Uterus (tissue), 4 donors: ENCODE results near the gene AAK1. TPM values are rescaled to one million over a fixed set of nuclear protein-coding genes. Genes with fewer than 3 reads are reported as not detected.

ENCODE experiments used
- DNase-seq, 2 donors: peaks; one replicate each; pipeline ENCODE4 v3.0.0-alpha.2; 2019 to 2020
- H3K27ac ChIP-seq, 2 donors: fragments of 200-600 bp; sonication (generic); 1 replicate in 1 of 2; 2 replicates in 1 of 2; pipeline ENCODE4 v1.5.1; 2016 to 2018
- H3K27me3 ChIP-seq, 2 donors: fragments of 200-600 bp; sonication (generic); one replicate each; pipeline ENCODE4 v1.5.1; 2018 to 2019; ENCODE audit warnings: control low read depth in 1 of 2
- H3K36me3 ChIP-seq, 2 donors: fragments of 200-600 bp; sonication (generic); one replicate each; pipeline ENCODE4 v1.5.1; 2019; ENCODE audit warnings: control low read depth in 1 of 2
- H3K4me1 ChIP-seq, 2 donors: fragments of 200-600 bp; sonication (generic); one replicate each; pipeline ENCODE4 v1.5.1; 2018 to 2019; ENCODE audit warnings: control low read depth in 1 of 2
- H3K4me3 ChIP-seq, 2 donors: fragments of 200-600 bp; sonication (generic); 1 replicate in 1 of 2; 2 replicates in 1 of 2; pipeline ENCODE4 v1.5.1; 2018 to 2019; ENCODE audit warnings: mild to moderate bottlenecking in 1 of 2
- H3K9me3 ChIP-seq, 2 donors: fragments of 200-600 bp; sonication (generic); one replicate each; pipeline ENCODE4 v1.5.1; 2019; ENCODE audit warnings: control low read depth in 1 of 2
- POLR2A ChIP-seq, 2 donors: fragments of 450-650 bp; IDR thresholded peaks; one replicate each; pipeline ENCODE4 v1.6.1; 2016; ENCODE audit warnings: antibody characterized with exemption in 2 of 2, mild to moderate bottlenecking in 1 of 2, moderate library complexity in 1 of 2
- intact Hi-C: fragments of 100-400 bp; cut with DNase I; formaldehyde crosslinking; loops from one replicate; pipeline ENCODE4 v1.15.1; 2023; ENCODE audit warnings: low total_unique reads
- total RNA-seq, 4 donors: library from RNA; depleted of rRNA in 3 of 4; stranded (reverse); fragments of >200 nt in 3 of 4; gene quantifications; one replicate each; pipeline versions ENCODE4 v1.1.0 to v1.2.4, GENCODE V29; 2014 to 2023
- TF ChIP-seq, protein P1 (sequence below), 4 experiments: fragments of 200-600 bp in 2 of 4; fragments of 450-650 bp in 2 of 4; sonication (generic) in 2 of 4; IDR thresholded peaks; one replicate each; pipeline ENCODE4 v1.5.1; 2016 to 2019; ENCODE audit warnings: antibody characterized with exemption in 4 of 4, mild to moderate bottlenecking in 2 of 4, moderate library complexity in 1 of 4
- donor health status: DM: yes; HTN: yes; CAD: no.

The AAK1 gene
- total RNA-seq, 4 donors from 2014 or later = 13.1 to 66.3 (median 32.5) TPM

DNA sequence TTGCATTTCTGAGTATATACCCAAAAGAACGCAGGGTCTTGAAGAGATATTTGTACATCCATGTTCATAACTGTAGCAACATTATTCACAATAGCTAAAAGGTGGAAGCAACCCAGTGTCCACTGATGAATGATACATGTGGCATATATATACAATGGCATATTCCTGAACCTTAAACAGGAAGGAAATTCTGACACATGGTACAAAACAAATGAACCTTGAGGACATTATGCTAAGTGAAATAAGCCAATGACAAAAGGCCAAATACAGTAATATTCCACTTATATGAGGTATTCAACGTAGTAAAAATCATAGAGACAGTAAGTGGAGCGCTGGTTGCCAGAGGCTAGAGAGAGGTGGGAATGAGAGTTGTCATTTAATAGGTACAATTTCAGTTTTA, 8.1 kb downstream of the AAK1 start:
- no peaks in the 10 kb centered on the region for H3K4me1 ChIP-seq

DNA sequence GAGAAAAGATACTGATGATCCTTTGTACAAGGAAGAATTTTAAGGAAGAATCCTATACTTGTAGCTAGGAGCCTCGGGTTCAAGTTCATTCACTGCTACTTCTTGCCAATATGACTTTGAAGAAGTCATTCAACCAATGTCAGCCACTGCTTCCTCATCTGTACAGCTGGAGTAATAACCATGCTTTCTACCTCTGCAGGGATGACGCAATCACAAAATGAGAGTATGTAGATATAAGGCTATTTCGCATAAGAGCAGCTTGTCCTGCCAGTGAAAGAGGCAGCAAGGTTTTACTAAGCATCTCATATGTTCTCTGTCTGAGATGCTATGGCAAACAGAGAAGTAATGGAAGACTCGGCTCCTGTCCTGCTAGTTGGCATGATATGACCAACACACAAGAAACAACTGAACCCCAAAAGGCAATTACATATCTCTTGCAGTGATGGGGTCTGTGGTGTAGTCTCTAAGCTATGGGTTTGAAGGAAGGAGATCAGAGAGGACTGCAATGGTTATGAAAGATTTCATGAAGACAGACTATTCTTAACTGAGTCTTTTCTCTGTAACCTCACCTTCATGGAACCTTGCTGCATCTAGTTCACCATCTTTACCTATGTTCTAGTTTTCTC, 9.2 kb downstream of the AAK1 start:
- Histone ChIP-seq H3K36me3 (no peaks in the 10 kb centered on the region), H3K27me3 (no peaks in the 10 kb centered on the region), H3K27ac (no peak overlapping the region), H3K4me3 (no peak overlapping the region), H3K9me3 (no peaks in the 10 kb centered on the region), H3K4me1 (no peaks in the 10 kb centered on the region)
- DNase-seq = no peak
- TF ChIP-seq, protein P1, sequence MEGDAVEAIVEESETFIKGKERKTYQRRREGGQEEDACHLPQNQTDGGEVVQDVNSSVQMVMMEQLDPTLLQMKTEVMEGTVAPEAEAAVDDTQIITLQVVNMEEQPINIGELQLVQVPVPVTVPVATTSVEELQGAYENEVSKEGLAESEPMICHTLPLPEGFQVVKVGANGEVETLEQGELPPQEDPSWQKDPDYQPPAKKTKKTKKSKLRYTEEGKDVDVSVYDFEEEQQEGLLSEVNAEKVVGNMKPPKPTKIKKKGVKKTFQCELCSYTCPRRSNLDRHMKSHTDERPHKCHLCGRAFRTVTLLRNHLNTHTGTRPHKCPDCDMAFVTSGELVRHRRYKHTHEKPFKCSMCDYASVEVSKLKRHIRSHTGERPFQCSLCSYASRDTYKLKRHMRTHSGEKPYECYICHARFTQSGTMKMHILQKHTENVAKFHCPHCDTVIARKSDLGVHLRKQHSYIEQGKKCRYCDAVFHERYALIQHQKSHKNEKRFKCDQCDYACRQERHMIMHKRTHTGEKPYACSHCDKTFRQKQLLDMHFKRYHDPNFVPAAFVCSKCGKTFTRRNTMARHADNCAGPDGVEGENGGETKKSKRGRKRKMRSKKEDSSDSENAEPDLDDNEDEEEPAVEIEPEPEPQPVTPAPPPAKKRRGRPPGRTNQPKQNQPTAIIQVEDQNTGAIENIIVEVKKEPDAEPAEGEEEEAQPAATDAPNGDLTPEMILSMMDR (IDR thresholded peaks at IDR 0.05) = no peak
- no peak for TF ChIP-seq POLR2A (IDR thresholded peaks at IDR 0.05)
- intact Hi-C loops = no loop called here

More for the DNA sequence above, 8.1 kb downstream of the AAK1 start:
- no peak overlapping the region for H3K27ac ChIP-seq
- no peaks in the 10 kb centered on the region for H3K9me3 ChIP-seq
- no peak overlapping the region for H3K4me3 ChIP-seq
- intact Hi-C loops = no loop called here
- no peaks in the 10 kb centered on the region for H3K36me3 ChIP-seq
- H3K27me3 ChIP-seq = no peaks in the 10 kb centered on the region
- TF ChIP-seq, protein P1 (IDR thresholded peaks at IDR 0.05) = no peak
- no peak for TF ChIP-seq POLR2A (IDR thresholded peaks at IDR 0.05)
- DNase-seq = no peak

GRCh38 chr2:69631402-69631801, 12.1 kb downstream of the AAK1 start:
- no peak for DNase-seq
- no peaks in the 10 kb centered on the region for H3K9me3 ChIP-seq
- H3K4me1 ChIP-seq = no peaks in the 10 kb centered on the region
- no peak overlapping the region for H3K27ac ChIP-seq
- no peaks in the 10 kb centered on the region for H3K27me3 ChIP-seq
- no peaks in the 10 kb centered on the region for H3K36me3 ChIP-seq
- intact Hi-C loops = no loop called here
- H3K4me3 ChIP-seq = no peak overlapping the region
- no peak for TF ChIP-seq POLR2A (IDR thresholded peaks at IDR 0.05)
- TF ChIP-seq, protein P1 (IDR thresholded peaks at IDR 0.05) = no peak

- H3K27me3 ChIP-seq = no peaks in the 10 kb centered on the region
- H3K36me3 ChIP-seq = no peaks in the 10 kb centered on the region
- no peak overlapping the region for H3K27ac ChIP-seq
- intact Hi-C loops = no loop called here
- H3K9me3 ChIP-seq = no peaks in the 10 kb centered on the region
- H3K4me3 ChIP-seq = no peak overlapping the region
- H3K4me1 ChIP-seq = no peaks in the 10 kb centered on the region
- TF ChIP-seq, protein P1 (IDR thresholded peaks at IDR 0.05) = no peak
- TF ChIP-seq POLR2A (IDR thresholded peaks at IDR 0.05) = no peak
- no peak for DNase-seq
These were observed 13.5 kb downstream of the AAK1 start for GRCh38 chr2:69629921-69630608.

DNA sequence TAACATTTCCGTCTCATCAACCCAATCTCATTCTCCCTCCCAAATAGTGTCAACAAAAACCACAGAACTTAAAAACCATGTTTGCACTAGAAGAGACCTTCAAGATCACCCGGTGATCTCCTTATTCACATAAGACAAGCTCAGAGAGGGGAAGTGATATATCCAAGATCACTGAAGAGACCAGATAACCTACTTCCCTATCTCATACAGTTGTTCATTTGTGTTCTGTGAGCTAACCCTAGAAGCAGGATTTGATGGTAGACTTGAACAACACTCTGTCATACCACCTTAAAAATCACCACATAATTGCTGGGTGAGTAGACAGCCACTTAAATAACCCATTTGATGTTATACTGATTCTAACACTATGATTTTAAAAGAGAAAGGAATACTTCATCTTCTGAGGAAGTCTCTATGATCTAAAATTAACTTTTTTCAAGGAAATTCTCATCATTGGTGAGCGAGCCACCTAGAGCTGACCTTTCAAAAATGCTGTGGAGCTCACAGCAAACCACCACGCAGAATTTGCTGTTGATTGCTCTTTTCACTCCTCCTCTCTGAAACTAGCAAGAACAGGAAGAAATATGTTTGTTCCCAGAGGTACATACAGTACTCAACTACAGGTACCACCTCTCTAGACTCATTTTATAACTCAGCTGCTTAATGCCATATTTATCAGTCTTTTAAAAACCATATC, 15.1 kb downstream of the AAK1 start:
- no peak for TF ChIP-seq POLR2A (IDR thresholded peaks at IDR 0.05)
- TF ChIP-seq, protein P1 (IDR thresholded peaks at IDR 0.05) = no peak
- no peak for DNase-seq
- Histone ChIP-seq H3K4me1 (no peaks in the 10 kb centered on the region), H3K9me3 (no peaks in the 10 kb centered on the region), H3K27ac (no peak overlapping the region), H3K4me3 (no peak overlapping the region), H3K27me3 (no peaks in the 10 kb centered on the region), H3K36me3 (no peaks in the 10 kb centered on the region)
- intact Hi-C loops = no loop called here
